ENCODE measurements around the gene RRM1.
A peak's percentile ranks its signal among the peaks of the same experiment; 100 is the strongest.

Gene RRM1

DNA sequence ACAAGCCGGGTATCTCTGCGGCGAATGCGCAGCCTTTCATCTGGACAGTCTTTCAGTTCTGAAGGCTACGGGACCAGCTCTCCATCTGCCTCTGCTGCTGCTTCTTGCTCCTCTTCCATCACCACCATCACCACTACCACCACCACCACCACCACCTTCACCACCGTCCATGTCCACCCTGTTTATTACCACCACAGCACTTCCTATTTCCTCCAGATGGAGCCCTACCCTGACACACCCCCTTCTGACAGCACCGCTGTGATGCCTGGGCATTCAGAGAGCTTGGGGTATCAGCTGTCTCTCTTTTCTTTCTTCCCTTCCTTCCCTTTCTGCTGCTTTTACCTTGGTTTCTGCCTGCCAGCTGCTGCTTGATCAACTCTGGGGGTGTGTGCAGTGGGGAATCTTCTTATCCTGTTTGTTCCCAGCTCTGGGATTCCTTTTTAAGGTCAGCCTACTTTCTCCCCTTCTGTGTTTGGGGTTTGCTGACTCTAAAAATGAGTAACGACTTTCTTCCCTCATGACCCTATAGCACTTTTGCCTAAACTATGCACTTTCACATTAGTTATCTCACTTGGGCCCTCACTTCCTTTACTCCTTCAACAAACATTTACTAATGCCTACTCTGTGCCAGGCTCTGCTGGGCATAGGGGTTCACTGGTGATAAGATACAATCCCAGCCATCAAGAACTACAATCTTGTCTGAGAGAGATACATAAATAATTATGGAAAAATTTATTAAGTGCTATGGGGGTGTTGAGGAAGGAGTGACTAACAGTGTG is 7.8 kb upstream of the RRM1 start:
- DNase-seq (ENCODE audit: low read depth in 1 of 2, low spot score in 1 of 2): no peak
- no peak for TF ChIP-seq JUND (IDR thresholded peaks at IDR 0.05; ENCODE audit: low read depth)
- in situ Hi-C loops (cut with HindIII; ENCODE audit: low pct_unique_long_range_greater_than_20kb, low sequenced_read_pairs): no loop called here

DNA sequence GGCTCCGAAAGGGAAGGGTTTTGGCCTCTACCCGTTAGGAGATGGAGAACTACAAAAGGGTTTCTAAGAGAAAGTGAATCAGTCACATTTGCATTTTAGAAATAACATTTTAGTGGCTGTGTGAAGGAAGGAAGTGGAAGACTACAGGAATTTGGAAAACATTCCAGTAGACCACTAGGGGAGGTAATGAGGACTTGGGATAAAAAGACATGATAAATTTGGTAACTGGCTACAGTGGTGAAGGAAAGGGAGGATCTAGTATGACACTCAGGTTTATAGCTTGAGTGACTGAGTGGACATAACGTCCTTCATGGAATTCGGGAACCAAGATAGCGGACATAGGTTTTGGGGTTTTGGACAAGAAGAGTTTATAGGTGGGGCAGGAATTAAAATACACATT is 7.0 kb upstream of the RRM1 start:
- in situ Hi-C loops (cut with HindIII; ENCODE audit: low pct_unique_long_range_greater_than_20kb, low sequenced_read_pairs): no loop called here
- no peak for TF ChIP-seq JUND (IDR thresholded peaks at IDR 0.05; ENCODE audit: low read depth)

DNA sequence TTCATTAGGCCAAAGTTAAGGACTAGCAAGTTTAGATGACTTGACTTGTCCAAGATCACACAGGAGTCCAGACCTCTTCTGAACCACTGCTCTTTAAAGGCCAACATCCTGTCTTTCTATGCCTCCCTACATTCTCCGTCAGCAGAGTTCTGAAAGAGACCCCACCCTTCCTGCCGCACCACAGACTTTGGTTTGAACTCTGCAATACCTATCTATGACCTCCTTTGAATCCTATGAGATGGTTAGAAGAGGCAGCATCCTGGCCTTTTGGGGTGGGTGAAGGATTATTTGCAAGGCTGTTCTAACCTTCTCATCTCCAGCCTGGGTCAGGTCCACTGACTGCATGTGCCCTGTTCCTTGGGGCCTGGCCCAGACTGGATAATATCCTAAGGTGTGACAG is 4.3 kb upstream of the RRM1 start:
- TF ChIP-seq JUND (IDR thresholded peaks at IDR 0.05; ENCODE audit: low read depth): no peak
- DNase-seq (ENCODE audit: low read depth in 1 of 2, low spot score in 1 of 2): no peak
- in situ Hi-C loops (cut with HindIII; ENCODE audit: low pct_unique_long_range_greater_than_20kb, low sequenced_read_pairs): no loop called here

More for the DNA sequence above, 7.0 kb upstream of the RRM1 start:
- DNase-seq (ENCODE audit: low read depth in 1 of 2, low spot score in 1 of 2): no peak

DNA sequence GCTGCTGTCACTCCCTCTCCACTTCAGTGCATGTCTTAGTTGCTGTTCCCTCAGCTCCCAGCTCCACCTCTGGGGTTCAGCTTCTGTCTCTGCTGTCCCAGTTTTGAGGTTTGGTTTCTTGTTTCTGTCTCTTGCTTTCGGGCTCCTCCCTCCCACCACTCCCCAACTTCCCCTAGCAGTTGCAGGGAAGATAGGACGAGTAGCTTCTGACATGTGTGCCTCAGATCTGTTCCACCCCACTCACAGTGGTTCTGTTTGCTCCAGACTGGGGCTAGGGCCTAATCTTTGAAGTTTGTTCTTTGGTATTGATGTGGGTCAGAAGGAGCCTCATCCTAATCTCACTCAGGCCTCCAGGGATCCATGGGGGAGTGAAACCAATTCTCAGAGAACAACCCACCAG is 2.6 kb upstream of the RRM1 start:
- in situ Hi-C loops (cut with HindIII; ENCODE audit: low pct_unique_long_range_greater_than_20kb, low sequenced_read_pairs): no loop called here
- DNase-seq (ENCODE audit: low read depth in 1 of 2, low spot score in 1 of 2): no peak
- no peak for TF ChIP-seq JUND (IDR thresholded peaks at IDR 0.05; ENCODE audit: low read depth)

DNA sequence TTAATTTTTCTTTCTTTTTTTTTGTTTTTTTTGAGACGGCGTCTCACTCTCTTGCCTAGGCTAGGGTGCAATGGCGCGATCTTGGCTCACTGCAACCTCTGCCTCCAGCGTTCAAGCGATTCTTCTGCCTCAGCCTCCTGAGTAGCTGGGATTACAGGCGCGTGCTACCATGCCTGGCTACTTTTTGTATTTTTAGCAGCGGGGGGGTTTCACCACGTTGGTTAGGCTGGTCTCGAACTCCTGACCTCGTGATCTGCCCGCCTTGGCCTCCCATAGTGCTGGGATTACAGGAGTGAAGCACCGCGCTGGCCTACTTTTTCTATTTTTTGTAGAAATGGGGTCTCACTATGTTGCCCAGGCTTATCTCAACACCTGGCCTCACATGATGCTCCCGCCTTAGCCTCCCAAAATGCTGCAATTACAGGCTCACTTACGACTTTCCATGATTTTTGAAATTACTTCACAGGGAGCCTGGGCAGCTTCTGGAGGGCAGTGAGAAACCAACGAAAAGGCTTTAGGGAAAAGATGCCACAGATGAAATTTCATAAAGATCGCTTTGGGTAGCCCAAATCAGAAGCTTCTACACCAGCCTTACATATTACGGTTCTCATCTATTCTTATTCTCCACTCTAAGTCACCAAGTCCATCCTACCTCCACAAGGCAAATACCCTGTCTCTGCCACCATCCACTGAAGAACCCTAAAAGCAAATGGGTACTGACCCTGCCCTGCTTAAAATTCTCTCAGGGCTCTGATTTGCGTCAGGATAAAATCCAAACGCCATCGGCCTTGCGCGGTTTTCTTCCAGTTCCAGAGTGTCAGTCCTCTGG is 866 bp upstream of the RRM1 start:
- TF ChIP-seq JUND (IDR thresholded peaks at IDR 0.05; ENCODE audit: low read depth): no peak
- DNase-seq (ENCODE audit: low read depth in 1 of 2, low spot score in 1 of 2): no peak
- in situ Hi-C loops (cut with HindIII; ENCODE audit: low pct_unique_long_range_greater_than_20kb, low sequenced_read_pairs): no loop called here

DNA sequence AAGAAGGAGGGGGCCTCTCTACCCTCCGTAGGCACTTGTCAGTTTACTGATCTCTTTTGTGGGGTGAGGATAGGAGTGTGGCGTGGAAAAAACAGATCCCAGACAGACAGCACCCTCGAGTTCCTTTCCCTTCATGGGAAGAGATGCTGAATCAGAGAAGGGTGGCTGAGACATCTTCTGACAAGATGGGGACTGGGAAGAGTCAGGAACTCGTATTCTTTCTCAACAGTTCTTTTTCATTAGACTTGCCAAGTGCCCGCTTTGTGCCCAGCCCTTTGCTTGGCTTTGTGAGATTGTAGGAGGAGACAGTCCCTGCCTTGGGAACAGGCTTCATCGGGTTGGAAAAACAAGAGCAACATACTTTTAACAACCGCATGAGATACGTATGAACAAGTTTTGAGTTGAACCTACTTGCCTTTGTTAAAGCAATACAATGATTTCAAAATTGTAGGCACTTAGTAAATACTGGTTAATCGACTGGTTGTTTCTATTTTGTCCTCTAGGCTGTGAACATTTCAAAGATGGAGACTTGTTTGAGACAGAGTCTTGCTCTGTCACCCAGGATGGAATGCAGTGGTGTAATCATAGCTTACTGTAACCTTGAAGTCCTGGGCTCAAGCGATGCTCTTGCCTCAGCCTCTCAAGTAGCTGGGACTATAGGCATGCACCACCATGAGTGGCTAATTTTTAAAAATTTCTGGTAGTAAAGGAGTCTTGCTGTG is 1.1 kb downstream of the RRM1 start:
- in situ Hi-C loops (cut with HindIII; ENCODE audit: low pct_unique_long_range_greater_than_20kb, low sequenced_read_pairs): no loop called here
- TF ChIP-seq JUND (IDR thresholded peaks at IDR 0.05; ENCODE audit: low read depth): no peak
- DNase-seq (ENCODE audit: low read depth in 1 of 2, low spot score in 1 of 2): peak in 1 of 2 experiments; percentile 12

DNA sequence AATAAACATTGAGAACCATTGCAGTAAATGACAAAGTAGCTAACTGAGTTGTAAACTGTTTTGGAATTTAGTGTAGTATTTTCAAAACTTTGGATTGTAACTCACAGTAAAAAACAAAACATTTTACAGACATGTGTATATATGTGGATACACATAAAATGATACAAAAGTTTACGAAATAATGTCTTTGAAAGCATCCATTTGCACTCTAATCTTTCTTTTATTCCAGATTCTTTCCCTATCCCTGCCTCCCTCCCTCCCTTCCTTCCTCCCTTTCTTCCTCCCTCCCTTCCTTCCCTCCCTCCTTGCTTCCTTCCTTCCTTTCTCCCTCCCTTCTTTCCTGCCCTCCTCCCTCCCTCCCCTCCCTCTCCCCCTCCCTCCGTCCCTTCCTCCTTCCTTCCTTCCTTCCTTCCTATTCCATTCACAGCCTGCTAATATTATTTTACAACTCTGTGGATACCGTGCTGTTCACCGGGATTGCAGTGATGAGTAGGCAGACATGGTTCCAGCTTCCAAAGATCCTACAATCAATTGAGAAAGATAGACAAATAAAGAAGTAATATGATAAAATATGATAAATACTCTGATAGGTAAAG is 3.5 kb downstream of the RRM1 start:
- no peak for TF ChIP-seq JUND (IDR thresholded peaks at IDR 0.05; ENCODE audit: low read depth)
- in situ Hi-C loops (cut with HindIII; ENCODE audit: low pct_unique_long_range_greater_than_20kb, low sequenced_read_pairs): no loop called here
- no peak for DNase-seq (ENCODE audit: low read depth in 1 of 2, low spot score in 1 of 2)

DNA sequence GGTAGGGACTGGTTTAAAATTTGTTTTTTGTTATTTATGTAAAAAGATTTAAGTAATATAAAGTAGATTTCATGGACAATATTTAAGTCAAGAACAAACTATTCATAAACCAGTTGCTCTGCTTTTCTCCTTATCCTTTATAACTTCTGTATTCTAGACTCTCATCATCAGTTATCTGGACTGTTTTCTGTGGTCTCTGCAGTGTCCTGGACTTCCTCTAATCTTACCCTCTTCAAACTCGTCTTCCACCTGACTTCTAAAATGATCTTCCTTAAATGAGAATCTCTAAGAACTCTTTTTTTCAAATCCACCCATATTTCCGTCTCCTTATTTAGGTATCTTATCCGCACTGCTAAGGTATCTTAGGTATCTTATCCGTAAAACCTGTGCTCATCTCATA is 8.1 kb downstream of the RRM1 start:
- no peak for TF ChIP-seq JUND (IDR thresholded peaks at IDR 0.05; ENCODE audit: low read depth)
- no peak for DNase-seq (ENCODE audit: low read depth in 1 of 2, low spot score in 1 of 2)
- in situ Hi-C loops (cut with HindIII; ENCODE audit: low pct_unique_long_range_greater_than_20kb, low sequenced_read_pairs): no loop called here

DNA sequence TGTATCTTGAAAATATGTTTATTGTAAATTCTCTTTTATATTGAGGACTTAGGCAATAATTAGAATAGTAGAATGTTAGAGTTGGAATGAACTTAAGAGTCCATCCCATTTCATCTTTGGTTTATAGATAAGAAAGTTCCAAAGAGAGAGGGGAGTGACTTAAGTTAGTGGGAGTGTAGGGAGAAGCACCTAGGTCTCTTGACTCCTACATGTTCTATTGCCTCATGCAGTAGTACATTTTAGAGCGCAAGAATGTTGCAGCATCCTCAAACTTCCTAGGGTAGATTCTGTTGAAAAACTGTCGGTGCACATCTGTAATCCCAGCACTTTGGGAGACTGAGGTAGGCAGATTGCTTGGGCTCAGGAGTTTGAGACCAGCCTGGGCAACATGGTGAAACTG is 8.7 kb downstream of the RRM1 start:
- no peak for DNase-seq (ENCODE audit: low read depth in 1 of 2, low spot score in 1 of 2)
- in situ Hi-C loops (cut with HindIII; ENCODE audit: low pct_unique_long_range_greater_than_20kb, low sequenced_read_pairs): no loop called here
- TF ChIP-seq JUND (IDR thresholded peaks at IDR 0.05; ENCODE audit: low read depth): no peak

DNA sequence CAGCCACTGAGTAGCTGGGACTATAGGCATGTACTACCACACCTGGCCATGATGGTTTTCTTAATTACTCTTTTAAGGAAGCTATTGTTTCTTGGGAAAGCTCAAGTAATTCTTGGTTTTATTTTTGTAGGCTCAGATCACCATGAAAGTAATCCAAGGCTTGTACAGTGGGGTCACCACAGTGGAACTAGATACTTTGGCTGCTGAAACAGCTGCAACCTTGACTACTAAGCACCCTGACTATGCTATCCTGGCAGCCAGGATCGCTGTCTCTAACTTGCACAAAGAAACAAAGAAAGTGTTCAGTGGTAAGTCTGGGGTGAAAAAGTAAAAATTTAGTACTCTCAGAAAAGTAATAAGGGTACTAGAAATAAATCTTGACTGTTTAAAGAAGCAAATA is 11.3 kb downstream of the RRM1 start:
- TF ChIP-seq JUND (IDR thresholded peaks at IDR 0.05; ENCODE audit: low read depth): no peak
- in situ Hi-C loops (cut with HindIII; ENCODE audit: low pct_unique_long_range_greater_than_20kb, low sequenced_read_pairs): no loop called here
- no peak for DNase-seq (ENCODE audit: low read depth in 1 of 2, low spot score in 1 of 2)

DNA sequence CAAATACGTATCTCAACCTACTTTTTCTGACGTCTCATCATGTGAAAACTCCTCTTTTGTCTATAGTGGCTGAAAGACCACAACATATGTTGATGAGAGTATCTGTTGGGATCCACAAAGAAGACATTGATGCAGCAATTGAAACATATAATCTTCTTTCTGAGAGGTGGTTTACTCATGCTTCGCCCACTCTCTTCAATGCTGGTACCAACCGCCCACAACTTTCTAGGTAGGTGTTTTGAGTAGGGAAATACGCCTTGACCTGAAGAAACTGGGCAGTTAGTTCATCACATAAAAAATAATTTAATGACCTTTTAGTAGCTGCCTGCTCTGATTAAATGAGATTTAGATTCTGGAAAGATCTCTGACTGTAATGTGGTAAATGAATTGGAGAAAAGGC is 17.2 kb downstream of the RRM1 start:
- TF ChIP-seq JUND (IDR thresholded peaks at IDR 0.05; ENCODE audit: low read depth): no peak
- in situ Hi-C loops (cut with HindIII; ENCODE audit: low pct_unique_long_range_greater_than_20kb, low sequenced_read_pairs): no loop called here
- no peak for DNase-seq (ENCODE audit: low read depth in 1 of 2, low spot score in 1 of 2)

DNA sequence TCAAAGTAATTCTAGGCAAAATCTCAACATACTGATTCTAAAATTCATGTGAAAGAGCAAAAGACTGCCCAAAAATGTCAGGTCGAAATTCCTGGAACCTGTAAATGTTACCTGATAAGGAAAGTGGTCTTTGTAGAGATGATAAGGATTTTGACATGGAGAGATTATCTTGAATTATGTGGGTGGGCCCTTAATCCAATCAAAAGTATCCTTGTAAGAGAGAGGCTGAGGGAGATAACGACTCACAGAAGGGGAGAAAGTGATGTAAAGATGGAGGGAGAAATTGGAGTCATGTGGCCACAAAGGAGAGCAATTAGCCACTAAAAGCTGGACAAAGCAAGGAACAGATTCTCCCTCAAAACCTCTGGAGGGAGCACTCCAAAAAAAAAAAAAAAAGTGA is 20.5 kb downstream of the RRM1 start:
- TF ChIP-seq JUND (IDR thresholded peaks at IDR 0.05; ENCODE audit: low read depth): no peak
- in situ Hi-C loops (cut with HindIII; ENCODE audit: low pct_unique_long_range_greater_than_20kb, low sequenced_read_pairs): no loop called here
- DNase-seq (ENCODE audit: low read depth in 1 of 2, low spot score in 1 of 2): no peak

All from T47D (cell line).